NCI-H82 treated with DMSO at 0.1 percent for 48 hours (cell line): ENCODE data around the gene MRPS21.
A peak's percentile ranks its signal among the peaks of the same experiment; 100 is the strongest.
"Not testable (repeated sequence)": the region's sequence is repeated elsewhere in the genome, so short reads cannot be mapped to it uniquely, and the experiment has no call there.

Experiments used
- DNase-seq: peaks from one replicate; lab custom pipeline; 2025; ENCODE audit not compliant: unreplicated experiment; lab: John Stamatoyannopoulos, UW

Gene MRPS21

GRCh38 chr1:150281221-150281757 lies 12.4 kb upstream of the MRPS21 start:
- DNase-seq, result peak; percentile 69

GRCh38 chr1:150281758-150282557 lies 11.7 kb upstream of the MRPS21 start, which contains the start of gene CIART:
Gene CIART (plus strand): TSS chr1:150282554. CDS start chr1:150283268, 714 bp downstream.
- DNase-seq, result peak; percentile 77

- no peak for DNase-seq
Measured at GRCh38 chr1:150282558-150282958, 11.1 kb upstream of the MRPS21 start.

- DNase-seq, result no peak
Measured at GRCh38 chr1:150283260-150283659, 10.4 kb upstream of the MRPS21 start.

GRCh38 chr1:150288382-150288781 lies 5.3 kb upstream of the MRPS21 start:
- DNase-seq, result no peak

GRCh38 chr1:150288822-150289221 lies 4.8 kb upstream of the MRPS21 start:
- no peak for DNase-seq

- no peak for DNase-seq
Measured at GRCh38 chr1:150295476-150295875, 1.8 kb downstream of the MRPS21 start.

- DNase-seq, result no peak
Measured at GRCh38 chr1:150299716-150300115, 6.1 kb downstream of the MRPS21 start.

GRCh38 chr1:150302338-150302737 lies 8.7 kb downstream of the MRPS21 start:
- DNase-seq, result no peak

- no peak for DNase-seq
Measured at GRCh38 chr1:150302902-150303301, 9.2 kb downstream of the MRPS21 start.

GRCh38 chr1:150308585-150308984 lies 14.9 kb downstream of the MRPS21 start:
- DNase-seq, result not testable (repeated sequence)

- no peak for DNase-seq
Measured at GRCh38 chr1:150309758-150310508, 16.3 kb downstream of the MRPS21 start.

GRCh38 chr1:150311762-150312161 lies 18.1 kb downstream of the MRPS21 start:
- peak; percentile 98 for DNase-seq

- DNase-seq, result not testable (repeated sequence)
Measured at GRCh38 chr1:150314691-150315090, 21.0 kb downstream of the MRPS21 start.

GRCh38 chr1:150320667-150320978 lies 27.0 kb downstream of the MRPS21 start:
- no peak for DNase-seq

- DNase-seq, result no peak
Measured at GRCh38 chr1:150321826-150322166, 28.1 kb downstream of the MRPS21 start.

- DNase-seq, result no peak
Measured at GRCh38 chr1:150322310-150322709, 28.6 kb downstream of the MRPS21 start.

GRCh38 chr1:150332651-150333290 lies 39.1 kb downstream of the MRPS21 start:
- DNase-seq, result no peak

- peak; percentile 70 for DNase-seq
Measured at GRCh38 chr1:150346316-150346715, 52.7 kb downstream of the MRPS21 start.

- DNase-seq, result no peak
Measured at GRCh38 chr1:150352866-150353265, 59.2 kb downstream of the MRPS21 start.
